Left lung (tissue), 10 donors: Measurements from ENCODE around the gene GSG1L. TPM values are rescaled to one million over a fixed set of nuclear protein-coding genes. Genes with fewer than 3 reads are reported as not detected.

ENCODE experiments used
- ATAC-seq: fragments of 200-7000 bp; cut with Tn5 transposase; one replicate; pipeline ENCODE4 v1.9.1; 2020; ENCODE audit warnings: moderate library complexity
- DNase-seq, 4 donors: peaks; one replicate each; pipeline ENCODE4 v3.0.0-alpha.2; 2013 to 2020
- H3K27ac ChIP-seq, 2 donors: fragments of 200-600 bp; sonication (generic) in 1 of 2; one replicate each; pipeline versions ENCODE4 v1.5.0 to v1.8.0; 2020 to 2021
- H3K27me3 ChIP-seq, 2 donors: fragments of 200-600 bp; sonication (generic) in 1 of 2; one replicate each; pipeline versions ENCODE4 v1.5.0 to v1.8.0; 2020 to 2021
- H3K36me3 ChIP-seq, 2 donors: fragments of 200-600 bp; sonication (generic) in 1 of 2; one replicate each; pipeline versions ENCODE4 v1.5.0 to v1.8.0; 2020 to 2021
- H3K4me1 ChIP-seq, 2 donors: fragments of 200-600 bp; one replicate each; pipeline ENCODE4 v1.8.0; 2021
- H3K4me3 ChIP-seq, 2 donors: fragments of 200-600 bp; sonication (generic) in 1 of 2; one replicate each; pipeline versions ENCODE4 v1.5.0 to v1.8.0; 2020 to 2021; ENCODE audit warnings: mild to moderate bottlenecking in 1 of 2
- H3K9me3 ChIP-seq, 2 donors: fragments of 200-600 bp; sonication (generic) in 1 of 2; one replicate each; pipeline versions ENCODE4 v1.5.0 to v1.8.0; 2020 to 2021
- intact Hi-C, 2 donors: fragments of 100-400 bp; cut with DNase I; formaldehyde crosslinking; loops; one replicate each; pipeline versions ENCODE4 v1.11.2 to v1.14.2; 2022
- polyA plus RNA-seq, 6 donors: library from polyadenylated mRNA; unstranded; fragments of 120-200 nt; gene quantifications; one replicate each; pipeline ENCODE4 v1.2.1, GENCODE V29; 2013; ENCODE audit not compliant: insufficient read length in 6 of 6
- total RNA-seq, 2 donors: library from RNA; stranded (reverse); fragmentation: NEBNext Ultra II Directional; extraction: Animal tissue kit (Norgen Biotek cat#: 25700); gene quantifications; one replicate each; pipeline ENCODE4 v1.2.1, GENCODE V29; 2021
- TF ChIP-seq, protein P1 (sequence below), 2 donors: fragments of 200-600 bp; sonication (generic) in 1 of 2; IDR thresholded peaks; one replicate each; pipeline versions ENCODE4 v1.5.0 to v1.8.0; 2021; ENCODE audit warnings: antibody characterized with exemption in 2 of 2
- donor health status: DM: no; HTN: yes; CAD: no.
- donor health status: DM: no; HTN: no; CAD: no.

Gene GSG1L
- total and polyA plus RNA-seq, 8 donors: 0.20 to 1.2 (median 0.65) TPM; not detected in 1

DNA sequence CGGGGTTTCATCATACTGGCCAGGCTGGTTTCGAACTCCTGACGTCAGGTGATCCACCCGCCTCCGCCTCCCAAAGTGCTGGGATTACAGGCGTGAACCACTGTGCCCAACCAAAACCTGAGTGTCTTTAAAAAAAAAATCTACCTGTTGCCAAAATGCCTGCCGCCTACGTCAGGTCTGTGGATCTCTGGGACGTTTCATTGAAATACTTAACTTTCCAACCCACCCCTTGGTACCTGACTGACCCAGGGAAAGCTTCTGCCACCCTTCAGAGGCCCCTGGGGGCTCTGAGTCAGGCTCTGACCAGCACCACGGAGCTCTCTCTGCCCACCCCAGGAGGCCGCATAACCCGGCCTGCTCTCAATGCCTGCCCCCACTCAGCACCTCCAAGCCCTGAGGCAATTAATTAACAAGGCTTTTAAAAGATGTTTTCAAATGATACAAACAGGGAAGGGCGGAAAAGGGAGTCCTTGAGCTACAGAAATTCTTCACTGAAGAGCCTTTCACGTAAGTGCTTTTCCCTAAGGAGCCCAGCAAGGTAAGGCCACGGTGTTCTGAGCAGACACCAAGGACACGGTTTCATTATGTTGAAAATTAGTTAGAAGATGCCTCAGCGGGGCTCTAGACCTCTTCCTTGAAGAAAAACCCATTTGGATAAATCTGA is 29.3 kb upstream of the GSG1L start:
- ATAC-seq: peak; percentile 82
- Histone ChIP-seq H3K4me3 (no peak overlapping the region), H3K27me3 (no peaks in the 10 kb centered on the region), H3K36me3 (peaks cover 0 to 29% of the 10 kb centered on the region in 2 donors), H3K4me1 (no peaks in the 10 kb centered on the region), H3K27ac (peak overlapping the region in 1 of 2 donors; percentile 21), H3K9me3 (no peaks in the 10 kb centered on the region)
- TF ChIP-seq, protein P1, sequence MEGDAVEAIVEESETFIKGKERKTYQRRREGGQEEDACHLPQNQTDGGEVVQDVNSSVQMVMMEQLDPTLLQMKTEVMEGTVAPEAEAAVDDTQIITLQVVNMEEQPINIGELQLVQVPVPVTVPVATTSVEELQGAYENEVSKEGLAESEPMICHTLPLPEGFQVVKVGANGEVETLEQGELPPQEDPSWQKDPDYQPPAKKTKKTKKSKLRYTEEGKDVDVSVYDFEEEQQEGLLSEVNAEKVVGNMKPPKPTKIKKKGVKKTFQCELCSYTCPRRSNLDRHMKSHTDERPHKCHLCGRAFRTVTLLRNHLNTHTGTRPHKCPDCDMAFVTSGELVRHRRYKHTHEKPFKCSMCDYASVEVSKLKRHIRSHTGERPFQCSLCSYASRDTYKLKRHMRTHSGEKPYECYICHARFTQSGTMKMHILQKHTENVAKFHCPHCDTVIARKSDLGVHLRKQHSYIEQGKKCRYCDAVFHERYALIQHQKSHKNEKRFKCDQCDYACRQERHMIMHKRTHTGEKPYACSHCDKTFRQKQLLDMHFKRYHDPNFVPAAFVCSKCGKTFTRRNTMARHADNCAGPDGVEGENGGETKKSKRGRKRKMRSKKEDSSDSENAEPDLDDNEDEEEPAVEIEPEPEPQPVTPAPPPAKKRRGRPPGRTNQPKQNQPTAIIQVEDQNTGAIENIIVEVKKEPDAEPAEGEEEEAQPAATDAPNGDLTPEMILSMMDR (IDR thresholded peaks at IDR 0.05): no peak
- intact Hi-C loops: no loop called here
- no peak for DNase-seq

DNA sequence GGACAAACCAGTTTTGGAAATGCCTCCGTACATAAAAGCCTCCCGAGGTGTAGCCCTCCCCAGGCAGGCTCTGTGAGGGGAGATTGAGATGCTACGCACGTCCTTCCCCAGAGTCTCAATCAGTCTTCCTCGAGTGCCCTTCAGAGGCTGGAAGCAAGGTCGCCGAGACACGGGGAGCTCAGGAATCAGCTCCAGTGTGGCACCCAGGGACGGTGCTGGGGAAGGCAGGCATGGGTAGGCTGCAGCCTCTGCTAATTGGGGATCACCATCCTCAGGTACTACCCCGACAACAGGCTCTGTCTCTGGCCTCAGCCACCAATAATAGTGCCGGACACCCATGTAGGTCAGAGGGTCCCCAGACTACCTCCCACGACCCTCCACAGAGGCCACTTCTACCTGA is 28.1 kb upstream of the GSG1L start:
- H3K4me1 ChIP-seq: no peaks in the 10 kb centered on the region
- DNase-seq: no peak
- intact Hi-C loops: no loop called here

DNA sequence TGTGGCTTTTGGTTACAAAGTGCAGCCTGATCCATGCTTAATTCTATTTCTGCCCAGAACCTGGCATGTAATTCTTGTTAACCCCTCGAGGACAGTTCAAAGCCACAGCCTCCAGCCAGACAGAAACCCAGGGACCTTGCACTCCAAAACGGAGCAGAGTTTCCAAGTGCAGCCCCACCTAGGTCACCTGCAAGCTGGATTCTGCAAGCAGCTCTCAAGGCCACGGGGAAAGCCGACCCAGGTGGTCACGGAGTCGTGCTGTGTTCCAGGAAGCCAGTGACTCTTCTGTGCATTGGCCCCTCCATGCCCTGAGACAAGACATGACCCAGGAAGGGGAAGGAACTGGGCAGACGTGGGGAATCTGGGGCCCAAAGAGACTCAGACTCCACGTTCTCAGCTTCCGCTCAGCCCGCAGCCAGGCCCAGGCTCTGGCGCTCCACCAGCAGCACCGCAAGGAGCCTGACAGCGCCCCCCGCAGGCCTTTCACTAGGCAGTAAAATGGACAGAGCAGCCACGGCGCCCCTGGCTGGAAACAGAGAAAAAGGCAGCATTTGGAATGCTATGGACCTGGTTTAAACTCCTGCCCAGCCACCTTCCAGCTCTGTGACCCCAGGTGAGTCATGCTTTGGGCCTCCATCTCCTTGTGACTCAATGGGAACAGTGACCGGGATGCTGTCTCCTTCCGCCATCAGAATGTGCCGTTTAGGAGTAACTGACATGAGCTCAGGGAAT is 27.3 kb upstream of the GSG1L start:
- TF ChIP-seq, protein P1 (IDR thresholded peaks at IDR 0.05): no peak
- Histone ChIP-seq H3K9me3 (no peaks in the 10 kb centered on the region), H3K4me1 (no peaks in the 10 kb centered on the region), H3K27ac (no peak overlapping the region), H3K27me3 (no peaks in the 10 kb centered on the region), H3K4me3 (no peak overlapping the region), H3K36me3 (peaks cover 0 to 9% of the 10 kb centered on the region in 2 donors)
- intact Hi-C loops: no loop called here
- ATAC-seq: no peak
- no peak for DNase-seq

More for the DNA sequence above, 28.1 kb upstream of the GSG1L start:
- Histone ChIP-seq H3K27me3 (no peaks in the 10 kb centered on the region), H3K9me3 (no peaks in the 10 kb centered on the region), H3K4me3 (no peak overlapping the region), H3K27ac (no peak overlapping the region), H3K36me3 (peaks cover 0 to 17% of the 10 kb centered on the region in 2 donors)
- TF ChIP-seq, protein P1 (IDR thresholded peaks at IDR 0.05): no peak
- no peak for ATAC-seq

DNA sequence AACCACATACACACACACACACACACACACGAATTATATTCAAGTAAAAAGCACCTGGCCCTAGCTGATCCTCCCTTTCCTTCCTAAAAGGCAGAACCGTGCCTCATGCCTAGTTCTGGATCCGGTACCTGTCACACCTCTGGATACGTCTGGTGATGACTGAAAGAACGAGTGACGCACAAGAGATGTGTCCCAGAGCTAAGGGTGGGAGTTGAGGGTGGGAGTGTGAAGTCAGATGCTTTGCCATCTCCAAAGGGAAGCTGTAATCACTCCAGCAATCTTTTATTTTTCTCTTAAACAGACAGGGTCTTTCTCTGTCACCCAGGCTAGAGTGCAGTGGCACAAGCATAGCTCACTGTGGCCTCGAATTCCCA is 26.5 kb upstream of the GSG1L start:
- ATAC-seq (no peak), DNase-seq (no peak)
- intact Hi-C loops: no loop called here
- Histone ChIP-seq H3K9me3 (no peaks in the 10 kb centered on the region), H3K36me3 (peaks cover 0 to 9% of the 10 kb centered on the region in 2 donors), H3K4me3 (no peak overlapping the region), H3K4me1 (no peaks in the 10 kb centered on the region), H3K27ac (no peak overlapping the region), H3K27me3 (no peaks in the 10 kb centered on the region)
- TF ChIP-seq, protein P1 (IDR thresholded peaks at IDR 0.05): no peak

DNA sequence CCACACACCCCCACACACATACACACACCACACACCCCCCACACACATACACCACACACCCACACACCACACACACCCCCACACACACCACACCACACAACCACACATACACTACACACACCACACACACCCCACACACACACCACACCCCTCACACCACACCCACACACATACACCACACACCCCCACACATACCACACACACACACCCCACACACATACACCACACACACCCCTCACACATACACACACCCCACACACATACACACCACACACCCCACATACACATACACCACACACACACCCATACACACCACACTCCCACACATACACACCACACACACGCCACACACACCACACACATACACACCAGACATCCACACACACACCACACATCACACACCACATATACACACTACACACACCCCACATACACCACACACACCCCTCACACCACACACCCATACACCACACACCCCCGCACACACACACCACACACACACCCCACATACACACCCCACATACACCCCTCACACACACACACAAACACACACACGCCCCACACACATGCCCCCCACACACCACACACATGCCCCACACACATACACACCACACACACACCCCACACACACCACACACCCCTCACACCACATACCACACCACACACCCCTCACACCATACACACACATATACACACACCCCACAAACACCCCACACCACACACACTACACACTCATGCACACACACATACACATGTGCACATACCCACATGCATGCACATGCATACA is 25.9 kb upstream of the GSG1L start:
- Histone ChIP-seq H3K27me3 (no peaks in the 10 kb centered on the region), H3K4me3 (no peak overlapping the region), H3K36me3 (peaks cover 0 to 9% of the 10 kb centered on the region in 2 donors), H3K4me1 (no peaks in the 10 kb centered on the region), H3K27ac (no peak overlapping the region), H3K9me3 (no peaks in the 10 kb centered on the region)
- ATAC-seq: no peak
- intact Hi-C loops: no loop called here
- no peak for DNase-seq
- TF ChIP-seq, protein P1 (IDR thresholded peaks at IDR 0.05): no peak
